Stimulated activated CD8-positive, alpha-beta memory T cell treated with anti-CD3 and anti-CD28 coated beads, Interleukin-4, amount 100 ng/mL, for 24 hours (primary cell): Measurements from ENCODE around the gene HLA-DRA.

Experiments
- DNase-seq: peaks from one replicate; pipeline ENCODE4 v3.0.0-alpha.2; 2020; ENCODE audit warnings: low read depth

Gene HLA-DRA

GRCh38 chr6:32475392-32476206 is 35.9 kb downstream of the HLA-DRA start:
- DNase-seq, result no peak

- no peak for DNase-seq
Observed at GRCh38 chr6:32483968-32484613, 44.4 kb downstream of the HLA-DRA start.

GRCh38 chr6:32484614-32484998 is 44.9 kb downstream of the HLA-DRA start:
- no peak for DNase-seq

GRCh38 chr6:32488083-32488482 is 48.4 kb downstream of the HLA-DRA start:
- DNase-seq, result no peak

- no peak for DNase-seq
Observed at GRCh38 chr6:32491700-32492099, 52.0 kb downstream of the HLA-DRA start.

- DNase-seq, result no peak
Observed at GRCh38 chr6:32492351-32492750, 52.7 kb downstream of the HLA-DRA start.
